ENCODE results near the gene PPP3R1. TPM values are rescaled to one million over a fixed set of nuclear protein-coding genes. Genes with fewer than 3 reads are reported as not detected.

The PPP3R1 gene
- total RNA-seq, 3 donors from 2014 or later = 32.8 to 54.4 (median 34.1) TPM

- no peaks in the 10 kb centered on the region for H3K36me3 ChIP-seq
- intact Hi-C loops (cut with DNase I; ENCODE audit: low total_unique reads) = no loop called here
- no peak overlapping the region for H3K4me3 ChIP-seq
- H3K27me3 ChIP-seq = no peaks in the 10 kb centered on the region
- H3K9me3 ChIP-seq = no peaks in the 10 kb centered on the region
- no peak for DNase-seq (ENCODE audit: low spot score in 2 of 2)
- no peak overlapping the region for H3K27ac ChIP-seq
- peaks cover 0 to 19% of the 10 kb centered on the region in 2 donors for H3K4me1 ChIP-seq
- TF ChIP-seq CTCF (IDR thresholded peaks at IDR 0.05) = no peak
- TF ChIP-seq POLR2AphosphoS5 (IDR thresholded peaks at IDR 0.05) = no peak
- no peak for TF ChIP-seq POLR2A (IDR thresholded peaks at IDR 0.05)
Observed at GRCh38 chr2:68246396-68246795, 5.9 kb downstream of the PPP3R1 start.

- peaks cover 0 to 19% of the 10 kb centered on the region in 2 donors for H3K4me1 ChIP-seq
- intact Hi-C loops (cut with DNase I; ENCODE audit: low total_unique reads) = no loop called here
Observed at GRCh38 chr2:68245672-68246071, 6.7 kb downstream of the PPP3R1 start.

DNA sequence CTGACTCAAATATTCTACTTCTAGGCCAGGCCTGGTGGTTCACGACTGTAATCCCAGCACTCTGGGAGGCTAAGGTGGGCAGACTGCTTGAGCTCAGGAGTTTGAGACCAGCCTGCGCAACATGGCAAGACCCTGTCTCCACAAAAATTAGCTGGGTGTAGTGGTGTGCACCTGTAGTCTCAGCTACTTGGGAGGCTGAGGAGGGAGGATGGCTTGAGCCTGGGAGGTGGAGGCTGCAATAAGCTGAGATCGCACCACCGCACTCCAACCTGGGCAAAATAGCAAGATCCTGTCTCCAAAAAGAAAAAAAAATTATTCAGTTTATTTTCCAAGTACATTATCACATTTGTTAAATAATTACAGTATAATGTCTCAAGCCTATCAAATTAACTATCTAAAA lies 7.3 kb downstream of the PPP3R1 start:
- Histone ChIP-seq H3K36me3 (no peaks in the 10 kb centered on the region), H3K4me1 (peaks cover 0 to 13% of the 10 kb centered on the region in 2 donors), H3K27me3 (no peaks in the 10 kb centered on the region), H3K4me3 (no peak overlapping the region), H3K27ac (no peak overlapping the region), H3K9me3 (no peaks in the 10 kb centered on the region)
- DNase-seq (ENCODE audit: low spot score in 2 of 2) = no peak
- intact Hi-C loops (cut with DNase I; ENCODE audit: low total_unique reads) = no loop called here
- TF ChIP-seq POLR2AphosphoS5 (IDR thresholded peaks at IDR 0.05) (no peak), POLR2A (IDR thresholded peaks at IDR 0.05) (no peak), CTCF (IDR thresholded peaks at IDR 0.05) (no peak)

More at GRCh38 chr2:68245672-68246071, 6.7 kb downstream of the PPP3R1 start:
- H3K9me3 ChIP-seq = no peaks in the 10 kb centered on the region
- DNase-seq (ENCODE audit: low spot score in 2 of 2) = no peak
- H3K27ac ChIP-seq = no peak overlapping the region
- no peaks in the 10 kb centered on the region for H3K27me3 ChIP-seq
- TF ChIP-seq POLR2A (IDR thresholded peaks at IDR 0.05) (no peak), CTCF (IDR thresholded peaks at IDR 0.05) (no peak), POLR2AphosphoS5 (IDR thresholded peaks at IDR 0.05) (no peak)
- H3K36me3 ChIP-seq = no peaks in the 10 kb centered on the region
- no peak overlapping the region for H3K4me3 ChIP-seq

DNA sequence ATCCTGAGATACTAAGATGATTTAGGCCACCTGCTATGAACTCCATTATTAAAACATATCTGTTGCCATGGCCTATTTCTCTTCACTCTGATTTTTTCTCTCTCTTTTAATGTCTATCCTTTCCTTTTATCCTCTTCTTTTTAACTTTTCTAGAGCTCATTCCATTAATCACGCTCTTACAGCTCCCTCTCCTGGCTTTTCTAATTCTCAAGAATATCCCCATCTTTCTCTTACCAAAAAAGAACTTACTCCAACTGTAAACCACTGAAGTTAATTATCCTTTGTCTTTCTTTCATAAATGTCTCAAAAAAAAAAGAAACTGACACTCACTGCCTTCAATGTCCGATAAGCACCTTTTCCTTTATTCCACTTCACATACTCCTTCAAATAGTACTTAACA lies 7.9 kb downstream of the PPP3R1 start:
- intact Hi-C loops (cut with DNase I; ENCODE audit: low total_unique reads) = no loop called here
- TF ChIP-seq CTCF (IDR thresholded peaks at IDR 0.05) (no peak), POLR2AphosphoS5 (IDR thresholded peaks at IDR 0.05) (no peak), POLR2A (IDR thresholded peaks at IDR 0.05) (no peak)
- peaks cover 0 to 12% of the 10 kb centered on the region in 2 donors for H3K4me1 ChIP-seq
- H3K9me3 ChIP-seq = no peaks in the 10 kb centered on the region
- no peaks in the 10 kb centered on the region for H3K27me3 ChIP-seq
- no peaks in the 10 kb centered on the region for H3K36me3 ChIP-seq
- no peak overlapping the region for H3K4me3 ChIP-seq
- DNase-seq (ENCODE audit: low spot score in 2 of 2) = no peak
- H3K27ac ChIP-seq = no peak overlapping the region

- intact Hi-C loops (cut with DNase I; ENCODE audit: low total_unique reads) = no loop called here
- H3K27me3 ChIP-seq = no peaks in the 10 kb centered on the region
- TF ChIP-seq POLR2AphosphoS5 (IDR thresholded peaks at IDR 0.05) = no peak
- TF ChIP-seq CTCF (IDR thresholded peaks at IDR 0.05) = no peak
- TF ChIP-seq POLR2A (IDR thresholded peaks at IDR 0.05) = no peak
- H3K4me1 ChIP-seq = peaks cover 0 to 12% of the 10 kb centered on the region in 2 donors
- H3K36me3 ChIP-seq = no peaks in the 10 kb centered on the region
- no peak for DNase-seq (ENCODE audit: low spot score in 2 of 2)
- no peak overlapping the region for H3K27ac ChIP-seq
- H3K4me3 ChIP-seq = no peak overlapping the region
- H3K9me3 ChIP-seq = no peaks in the 10 kb centered on the region
Observed at GRCh38 chr2:68241732-68242131, 10.6 kb downstream of the PPP3R1 start.
